ENCODE results near the gene IL6. TPM values are rescaled to one million over a fixed set of nuclear protein-coding genes. Genes with fewer than 3 reads are reported as not detected.
A peak's percentile ranks its signal among the peaks of the same experiment; 100 is the strongest.

The IL6 gene
- total and polyA plus RNA-seq, 2 donors (not counting 1 experiment from before 2014, with no cell fraction given): 2.6 to 222 TPM

DNA sequence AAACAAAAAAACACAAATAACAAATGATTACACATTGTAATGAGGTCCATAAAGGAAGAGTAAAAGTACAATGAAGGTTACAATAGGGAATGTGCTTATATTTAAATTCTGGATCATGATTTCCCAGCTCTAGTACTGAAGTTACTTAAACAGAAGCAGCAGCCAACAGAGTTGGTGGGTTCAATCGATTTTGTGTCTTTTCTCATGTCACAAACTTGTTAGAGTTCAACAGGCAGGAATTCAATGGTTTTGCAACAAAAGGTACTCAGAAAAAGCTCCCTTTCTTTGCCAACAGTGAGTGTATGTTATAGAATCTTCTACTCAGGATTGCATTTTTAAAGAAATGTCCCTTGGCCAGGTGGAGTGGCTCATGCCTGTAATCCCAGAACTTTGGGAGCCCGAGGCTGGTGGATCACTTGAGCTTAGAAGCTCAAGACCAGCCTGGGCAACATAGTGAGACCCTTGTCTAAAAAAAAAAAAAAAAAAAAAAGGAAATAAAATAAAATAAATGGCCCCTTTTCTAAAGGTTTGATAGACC is 29.6 kb upstream of the IL6 start:
- Mint-ChIP-seq H3K27ac (peak overlapping the region; percentile 84), H3K4me3 (peak overlapping the region; percentile 7), H3K4me1 (peaks cover 82% of the 10 kb centered on the region), H3K27me3 (no peaks in the 10 kb centered on the region), H3K9me3 (ENCODE audit: insufficient read depth) (no peaks in the 10 kb centered on the region)
- Histone ChIP-seq H3K9ac (ENCODE audit: low read length) (peak overlapping the region; percentile 36), H2AFZ (ENCODE audit: insufficient read depth, low read depth, low read length, poor library complexity, severe bottlenecking) (no peak overlapping the region), H3K36me3 (replicated peaks in 1 of 2; ENCODE audit: control extremely low read depth in 1 of 2, control insufficient read depth in 1 of 2, extremely low read depth in 1 of 2, insufficient read depth in 2 of 2, low read length in 1 of 2) (no peaks in the 10 kb centered on the region), H3K79me2 (ENCODE audit: control insufficient read depth, insufficient read depth, low read length) (peaks cover 30% of the 10 kb centered on the region), H3K27me3 (replicated peaks in 1 of 4; ENCODE audit: control extremely low read depth in 1 of 4, control insufficient read depth in 3 of 4, insufficient read depth in 4 of 4, low read length in 3 of 4) (no peaks in the 10 kb centered on the region), H3K4me1 (ENCODE audit: control insufficient read depth in 2 of 2, insufficient read depth in 2 of 2, low read length in 2 of 2) (peaks cover 80 to 88% of the 10 kb centered on the region in 2 donors), H4K20me1 (ENCODE audit: control insufficient read depth, insufficient read depth, low read length, poor library complexity, severe bottlenecking) (no peaks in the 10 kb centered on the region), H3K9me3 (ENCODE audit: control extremely low read depth in 1 of 3, control insufficient read depth in 2 of 3, insufficient read depth in 1 of 3, low read length in 2 of 3) (no peaks in the 10 kb centered on the region), H3K4me3 (ENCODE audit: control extremely low read depth in 1 of 5, extremely low read depth in 1 of 5, insufficient read depth in 1 of 5, low read depth in 2 of 5, low read length in 4 of 5) (no peak overlapping the region), H3K27ac (ENCODE audit: low read length in 2 of 2) (peak overlapping the region; percentile 87 to 91), H3K4me2 (replicated peaks; ENCODE audit: low read depth, low read length, poor library complexity, severe bottlenecking) (peak overlapping the region; percentile 54)
- ChIA-PET POLR2A (interaction anchor here (0.9 to 1.9 kb wide), 2 partner anchors 12 to 35 kb away, joined by 3 to 4 read pairs; no protein-coding TSS in a partner anchor), CTCF (interaction anchor here (0.6 to 7.0 kb wide), 17 partner anchors 11 to 358 kb away, joined by 3 to 106 read pairs (median 4); partner anchors contain the start of gene IL6)
- WGBS (ENCODE audit: insufficient coverage): no CpG with 5 or more reads among the region's 2 CpGs
- intact Hi-C loops (cut with micrococcal nuclease): loop anchor here (10.0 kb wide), 1 partner anchor 1343 kb away; no protein-coding TSS in a partner anchor
- TF ChIP-seq, protein P1, sequence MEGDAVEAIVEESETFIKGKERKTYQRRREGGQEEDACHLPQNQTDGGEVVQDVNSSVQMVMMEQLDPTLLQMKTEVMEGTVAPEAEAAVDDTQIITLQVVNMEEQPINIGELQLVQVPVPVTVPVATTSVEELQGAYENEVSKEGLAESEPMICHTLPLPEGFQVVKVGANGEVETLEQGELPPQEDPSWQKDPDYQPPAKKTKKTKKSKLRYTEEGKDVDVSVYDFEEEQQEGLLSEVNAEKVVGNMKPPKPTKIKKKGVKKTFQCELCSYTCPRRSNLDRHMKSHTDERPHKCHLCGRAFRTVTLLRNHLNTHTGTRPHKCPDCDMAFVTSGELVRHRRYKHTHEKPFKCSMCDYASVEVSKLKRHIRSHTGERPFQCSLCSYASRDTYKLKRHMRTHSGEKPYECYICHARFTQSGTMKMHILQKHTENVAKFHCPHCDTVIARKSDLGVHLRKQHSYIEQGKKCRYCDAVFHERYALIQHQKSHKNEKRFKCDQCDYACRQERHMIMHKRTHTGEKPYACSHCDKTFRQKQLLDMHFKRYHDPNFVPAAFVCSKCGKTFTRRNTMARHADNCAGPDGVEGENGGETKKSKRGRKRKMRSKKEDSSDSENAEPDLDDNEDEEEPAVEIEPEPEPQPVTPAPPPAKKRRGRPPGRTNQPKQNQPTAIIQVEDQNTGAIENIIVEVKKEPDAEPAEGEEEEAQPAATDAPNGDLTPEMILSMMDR (IDR thresholded peaks at IDR 0.05): no peak
- ATAC-seq (ENCODE audit: low read depth) (no peak), DNase-seq (no peak)

DNA sequence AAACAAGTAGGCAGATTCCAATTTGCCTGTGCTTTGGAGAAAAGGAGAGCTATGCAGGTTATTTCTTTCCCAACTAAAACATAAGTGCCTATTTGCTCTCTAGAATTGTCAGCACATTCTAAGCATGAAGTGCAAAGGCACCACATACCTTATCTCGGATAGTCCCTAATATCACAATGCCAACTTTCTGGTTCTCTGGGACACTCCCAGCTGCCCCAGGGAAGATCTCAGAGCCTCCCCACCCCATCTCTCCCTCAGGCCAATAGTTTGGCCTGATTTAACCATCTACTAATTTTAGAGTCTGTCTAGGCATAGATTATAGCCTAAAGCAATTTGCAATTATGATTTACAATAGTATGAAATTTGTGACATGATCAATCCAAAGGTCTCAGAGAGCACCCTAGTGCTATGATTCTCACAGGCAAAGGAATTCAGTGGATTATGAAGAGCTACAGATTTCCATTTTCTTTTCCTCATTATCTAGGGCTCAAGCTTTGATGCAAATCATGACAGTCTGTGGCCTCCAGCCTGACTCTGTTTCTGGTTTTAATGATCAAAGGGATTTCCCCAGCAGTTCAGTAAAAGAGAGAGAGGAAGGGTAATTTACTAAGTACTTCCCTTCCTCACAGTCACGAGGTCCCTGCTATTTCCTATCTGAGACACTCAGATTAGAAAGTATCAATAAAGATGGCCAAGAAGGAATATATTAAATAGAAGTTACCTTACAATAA is 29.0 kb upstream of the IL6 start:
- no peak for TF ChIP-seq EZH2 (IDR thresholded peaks at IDR 0.05; ENCODE audit: borderline replicate concordance, insufficient read depth, low read depth, low read length, poor library complexity, severe bottlenecking)
- CTCF ChIA-PET: interaction anchor here (0.6 to 7.0 kb wide), 12 partner anchors 12 to 156 kb away, joined by 3 to 106 read pairs (median 4); partner anchors contain the start of gene IL6
- peak overlapping the region; percentile 54 for H3K4me2 ChIP-seq (replicated peaks; ENCODE audit: low read depth, low read length, poor library complexity, severe bottlenecking)
- DNase-seq (peak; percentile 87), ATAC-seq (ENCODE audit: low read depth) (peak; percentile 70)
- POLR2A ChIA-PET: interaction anchor here (0.9 to 1.9 kb wide), 2 partner anchors 11 to 35 kb away, joined by 3 to 4 read pairs; no protein-coding TSS in a partner anchor
- 57% methylated on average over 1 of the region's 2 CpGs for WGBS (ENCODE audit: insufficient coverage)
- Mint-ChIP-seq H3K4me3 (peak overlapping the region; percentile 37), H3K27me3 (no peaks in the 10 kb centered on the region), H3K4me1 (peaks cover 86% of the 10 kb centered on the region), H3K27ac (peak overlapping the region; percentile 84), H3K9me3 (ENCODE audit: insufficient read depth) (no peaks in the 10 kb centered on the region)
- intact Hi-C loops (cut with micrococcal nuclease): loop anchor here (1.0 to 10.0 kb wide), 4 partner anchors 15 to 1343 kb away; no protein-coding TSS in a partner anchor
- peaks cover 84 to 91% of the 10 kb centered on the region in 2 donors for H3K4me1 ChIP-seq (ENCODE audit: control insufficient read depth in 2 of 2, insufficient read depth in 2 of 2, low read length in 2 of 2)
- no peaks in the 10 kb centered on the region for H4K20me1 ChIP-seq (ENCODE audit: control insufficient read depth, insufficient read depth, low read length, poor library complexity, severe bottlenecking)
- no peaks in the 10 kb centered on the region for H3K9me3 ChIP-seq (ENCODE audit: control extremely low read depth in 1 of 3, control insufficient read depth in 2 of 3, insufficient read depth in 1 of 3, low read length in 2 of 3)
- H3K36me3 ChIP-seq (replicated peaks in 1 of 2; ENCODE audit: control extremely low read depth in 1 of 2, control insufficient read depth in 1 of 2, extremely low read depth in 1 of 2, insufficient read depth in 2 of 2, low read length in 1 of 2): no peaks in the 10 kb centered on the region
- peaks cover 26% of the 10 kb centered on the region for H3K79me2 ChIP-seq (ENCODE audit: control insufficient read depth, insufficient read depth, low read length)
- peak overlapping the region; percentile 87 to 91 for H3K27ac ChIP-seq (ENCODE audit: low read length in 2 of 2)
- no peak overlapping the region for H2AFZ ChIP-seq (ENCODE audit: insufficient read depth, low read depth, low read length, poor library complexity, severe bottlenecking)
- no peaks in the 10 kb centered on the region for H3K27me3 ChIP-seq (replicated peaks in 1 of 4; ENCODE audit: control extremely low read depth in 1 of 4, control insufficient read depth in 3 of 4, insufficient read depth in 4 of 4, low read length in 3 of 4)
- H3K9ac ChIP-seq (ENCODE audit: low read length): peak overlapping the region; percentile 44
- H3K4me3 ChIP-seq (ENCODE audit: control extremely low read depth in 1 of 5, extremely low read depth in 1 of 5, insufficient read depth in 1 of 5, low read depth in 2 of 5, low read length in 4 of 5): peak overlapping the region in 1 of 5 experiments; percentile 40

Data from B cell (primary cell).